Stimulated activated CD8-positive, alpha-beta memory T cell treated with anti-CD3 and anti-CD28 coated beads, Interleukin-15, amount 100 ng/mL, for 4 hours (primary cell): Measurements from ENCODE around the gene CFAP221.
"Not testable (repeated sequence)": the region's sequence is repeated elsewhere in the genome, so short reads cannot be mapped to it uniquely, and the experiment has no call there.

Experiments used
- DNase-seq, 2 donors: peaks; one replicate each; pipeline ENCODE4 v3.0.0-alpha.2; 2020; ENCODE audit warnings: low read depth in 2 of 2

Gene CFAP221

GRCh38 chr2:119590873-119591272, 46.6 kb downstream of the CFAP221 start:
- DNase-seq = no peak

- no peak for DNase-seq
These were observed 47.3 kb downstream of the CFAP221 start for GRCh38 chr2:119591523-119591922.

- DNase-seq = no peak
These were observed 48.2 kb downstream of the CFAP221 start for GRCh38 chr2:119592436-119592835.

GRCh38 chr2:119596638-119597037, 52.4 kb downstream of the CFAP221 start:
- no peak for DNase-seq

- no peak for DNase-seq
These were observed 54.5 kb downstream of the CFAP221 start for GRCh38 chr2:119598596-119599263.

- DNase-seq = no peak
These were observed 55.1 kb downstream of the CFAP221 start for GRCh38 chr2:119599384-119599783.

GRCh38 chr2:119605096-119605495, 60.8 kb downstream of the CFAP221 start:
- no peak for DNase-seq

GRCh38 chr2:119606674-119607073, 62.4 kb downstream of the CFAP221 start:
- DNase-seq = no peak

GRCh38 chr2:119608553-119608952, 64.3 kb downstream of the CFAP221 start:
- DNase-seq = no peak

- no peak for DNase-seq
These were observed 65.1 kb downstream of the CFAP221 start for GRCh38 chr2:119609337-119609736.

- not testable (repeated sequence) for DNase-seq
These were observed 69.9 kb downstream of the CFAP221 start for GRCh38 chr2:119614140-119614539.

GRCh38 chr2:119616421-119616820, 72.2 kb downstream of the CFAP221 start:
- no peak for DNase-seq

- DNase-seq = no peak
These were observed 73.2 kb downstream of the CFAP221 start for GRCh38 chr2:119617455-119617854.

GRCh38 chr2:119618725-119619124, 74.5 kb downstream of the CFAP221 start:
- DNase-seq = not testable (repeated sequence)

- no peak for DNase-seq
These were observed 81.0 kb downstream of the CFAP221 start for GRCh38 chr2:119625226-119625625.

GRCh38 chr2:119629323-119629825, 85.1 kb downstream of the CFAP221 start:
- DNase-seq = no peak

GRCh38 chr2:119630121-119630520, 85.9 kb downstream of the CFAP221 start:
- DNase-seq = no peak

- no peak for DNase-seq
These were observed 93.1 kb downstream of the CFAP221 start for GRCh38 chr2:119637371-119637770.

GRCh38 chr2:119638246-119638645, 94.0 kb downstream of the CFAP221 start:
- DNase-seq = no peak

- DNase-seq = no peak
These were observed 94.7 kb downstream of the CFAP221 start for GRCh38 chr2:119638685-119639554.

GRCh38 chr2:119641562-119642258, 97.5 kb downstream of the CFAP221 start:
- DNase-seq = peak; percentile 41 to 46

GRCh38 chr2:119644186-119644585, 99.9 kb downstream of the CFAP221 start:
- no peak for DNase-seq
